Activated naive CD4-positive, alpha-beta T cell treated with anti-CD3 and anti-CD28 coated beads, Interleukin-2, amount 10 ng/mL, durations not matched to agents 7 days and 5 days (primary cell): ENCODE measurements around the gene SLC6A8.

Experiments used
- CTCF ChIA-PET: fragments of 350-600 bp; sonication (Branson Sonifier 250); formaldehyde crosslinking; loops from one replicate; lab custom pipeline; 2021; ENCODE audit warnings: antibody characterized with exemption; lab: Charles Lee
- DNase-seq: peaks from one replicate; pipeline ENCODE4 v3.0.0-alpha.2; 2020
- H3K27ac Mint-ChIP-seq: one replicate; pipeline ENCODE4 v1.8.0; 2021; ENCODE audit warnings: mild to moderate bottlenecking, moderate library complexity, mixed read lengths
- H3K27me3 Mint-ChIP-seq: one replicate; pipeline ENCODE4 v1.8.0; 2021; ENCODE audit warnings: mild to moderate bottlenecking, mixed read lengths
- H3K36me3 Mint-ChIP-seq: one replicate; pipeline ENCODE4 v1.8.0; 2021; ENCODE audit warnings: mixed read lengths
- H3K4me1 Mint-ChIP-seq: one replicate; pipeline ENCODE4 v1.8.0; 2021; ENCODE audit warnings: mixed read lengths
- H3K4me3 Mint-ChIP-seq: one replicate; pipeline ENCODE4 v1.8.0; 2021; ENCODE audit warnings: mild to moderate bottlenecking, moderate library complexity, mixed read lengths
- H3K9me3 Mint-ChIP-seq: one replicate; pipeline ENCODE4 v1.8.0; 2021; ENCODE audit warnings: mixed read lengths

SLC6A8 gene

DNA sequence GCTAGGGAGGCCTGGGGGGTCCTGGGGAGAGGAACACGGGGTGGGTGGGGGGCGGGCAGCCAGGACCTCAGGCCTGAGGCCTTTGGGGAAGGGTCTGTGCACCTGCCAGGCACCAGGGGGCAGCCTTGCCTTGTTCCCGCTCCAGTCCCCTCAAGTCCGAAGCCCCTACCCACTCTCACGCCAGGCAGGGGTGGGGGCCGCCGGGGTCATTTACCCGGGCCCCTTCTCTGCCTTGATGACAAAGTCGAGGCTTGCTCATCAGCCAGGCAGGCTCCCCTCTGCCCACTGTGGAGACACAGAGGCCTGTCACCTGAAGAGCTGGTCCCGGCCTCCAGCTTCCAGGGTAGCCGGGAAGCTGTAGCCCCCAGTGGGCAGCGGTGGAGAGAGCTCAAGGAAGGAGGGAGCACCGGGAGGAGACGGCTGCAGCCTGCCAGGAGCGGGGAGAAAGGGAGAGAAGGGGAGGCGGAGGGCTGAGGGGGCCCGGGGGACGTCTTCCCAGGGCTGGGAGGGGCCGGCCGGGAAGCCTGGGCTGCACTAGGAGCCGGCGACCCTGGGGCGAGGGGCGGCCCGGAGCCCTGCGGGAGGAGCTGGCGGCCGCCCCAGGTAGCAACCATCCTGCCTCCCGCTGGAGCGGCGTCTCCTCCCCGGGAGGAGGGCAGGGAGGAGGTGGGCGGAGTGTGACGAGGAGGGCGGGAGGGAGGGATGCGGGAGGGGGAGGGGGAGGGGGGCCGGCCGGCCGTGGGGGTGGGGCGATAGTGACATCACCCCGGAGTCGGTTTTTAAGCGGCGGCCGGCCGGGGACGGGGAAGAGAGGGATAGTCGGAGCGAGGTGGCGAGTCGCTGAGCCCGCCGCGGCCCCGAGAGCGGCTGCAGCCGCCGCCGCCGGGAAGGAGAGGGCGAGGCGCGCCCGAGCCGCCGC lies at the start of gene SLC6A8:
TSS of gene SLC6A8 (plus strand) at position 806 of the 919 bp plus-strand sequence. CDS start 649 bp downstream, outside the sequence.
- CTCF ChIA-PET = interaction anchor here (0.6 to 1.7 kb wide), 5 partner anchors 16 to 197 kb away, joined by 3 to 5 read pairs (median 4); no protein-coding TSS in a partner anchor
- Mint-ChIP-seq H3K4me1 (peaks cover 2% of the 10 kb centered on the region), H3K27ac (no peak within 1 kb of the TSS), H3K36me3 (no peaks in the 10 kb centered on the region), H3K27me3 (peaks cover 68% of the 10 kb centered on the region), H3K4me3 (peak within 1 kb of the TSS; percentile 77), H3K9me3 (no peaks in the 10 kb centered on the region)
- DNase-seq = peak; percentile 57

DNA sequence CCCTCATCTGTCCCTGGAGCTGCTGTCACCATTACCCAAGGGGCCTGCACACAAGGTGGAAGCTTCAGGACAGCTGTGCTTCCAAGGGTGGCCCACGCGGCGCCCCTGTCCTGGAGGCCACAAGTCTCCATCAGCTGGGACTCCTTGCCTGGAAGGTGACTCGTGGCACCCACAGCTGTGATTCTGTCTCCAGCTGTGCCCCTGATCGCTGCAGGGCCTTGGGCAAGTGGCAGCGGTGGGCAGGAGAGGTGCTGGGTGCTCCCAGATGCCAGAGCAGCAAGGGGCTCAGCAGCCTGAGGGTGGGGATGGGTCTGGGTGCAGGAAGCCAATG lies 49.7 kb upstream of the SLC6A8 start:
- no peaks in the 10 kb centered on the region for H3K9me3 Mint-ChIP-seq
- no peak for DNase-seq
- CTCF ChIA-PET = interaction anchor here (0.9 kb wide), 1 partner anchor 31 kb away, joined by 3 read pairs; no protein-coding TSS in a partner anchor
- no peaks in the 10 kb centered on the region for H3K36me3 Mint-ChIP-seq
- no peak overlapping the region for H3K27ac Mint-ChIP-seq
- peaks cover 7% of the 10 kb centered on the region for H3K4me1 Mint-ChIP-seq
- peaks cover 63% of the 10 kb centered on the region for H3K27me3 Mint-ChIP-seq
- no peak overlapping the region for H3K4me3 Mint-ChIP-seq

DNA sequence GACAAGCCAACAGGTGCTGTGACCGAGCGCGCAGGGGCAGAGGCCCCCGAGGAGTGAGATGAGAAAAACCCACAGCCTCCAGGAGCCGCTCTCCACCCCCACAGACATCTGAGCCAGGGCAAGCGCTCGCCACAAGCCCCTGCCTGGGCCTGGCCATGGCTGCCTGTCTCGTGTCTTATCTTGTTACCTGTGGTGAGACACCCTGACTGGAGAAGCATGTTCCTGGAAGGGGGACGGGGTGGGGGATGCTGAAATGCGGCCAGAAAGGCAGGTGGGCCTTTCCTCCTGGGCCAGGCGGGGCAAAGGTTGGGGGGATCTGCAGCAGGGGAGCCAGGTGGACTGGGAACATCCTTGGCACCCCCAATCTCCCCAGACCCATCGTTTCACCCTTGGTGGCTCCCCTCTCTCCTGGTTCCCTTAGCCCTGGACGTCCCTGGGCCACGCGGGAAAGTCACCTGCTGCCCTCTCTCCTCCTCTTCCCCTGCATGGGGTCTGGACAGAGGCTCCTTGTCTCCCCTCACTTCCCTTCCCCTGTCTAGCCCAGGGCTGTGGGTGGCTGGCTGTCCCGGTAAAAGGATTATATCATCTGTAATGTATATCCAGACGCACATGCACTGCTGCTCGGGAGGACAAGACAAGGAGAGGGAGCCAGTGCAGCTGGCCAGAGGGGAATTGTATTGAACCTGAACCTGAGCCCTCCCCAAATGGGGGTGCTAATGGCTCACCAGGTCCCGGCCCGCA lies 49.1 kb upstream of the SLC6A8 start:
- DNase-seq = no peak
- Mint-ChIP-seq H3K4me3 (no peak overlapping the region), H3K36me3 (no peaks in the 10 kb centered on the region), H3K27me3 (peaks cover 69% of the 10 kb centered on the region), H3K9me3 (no peaks in the 10 kb centered on the region), H3K4me1 (peaks cover 8% of the 10 kb centered on the region), H3K27ac (no peak overlapping the region)
- CTCF ChIA-PET = interaction anchor here (0.9 kb wide), 1 partner anchor 30 kb away, joined by 3 read pairs; no protein-coding TSS in a partner anchor

DNA sequence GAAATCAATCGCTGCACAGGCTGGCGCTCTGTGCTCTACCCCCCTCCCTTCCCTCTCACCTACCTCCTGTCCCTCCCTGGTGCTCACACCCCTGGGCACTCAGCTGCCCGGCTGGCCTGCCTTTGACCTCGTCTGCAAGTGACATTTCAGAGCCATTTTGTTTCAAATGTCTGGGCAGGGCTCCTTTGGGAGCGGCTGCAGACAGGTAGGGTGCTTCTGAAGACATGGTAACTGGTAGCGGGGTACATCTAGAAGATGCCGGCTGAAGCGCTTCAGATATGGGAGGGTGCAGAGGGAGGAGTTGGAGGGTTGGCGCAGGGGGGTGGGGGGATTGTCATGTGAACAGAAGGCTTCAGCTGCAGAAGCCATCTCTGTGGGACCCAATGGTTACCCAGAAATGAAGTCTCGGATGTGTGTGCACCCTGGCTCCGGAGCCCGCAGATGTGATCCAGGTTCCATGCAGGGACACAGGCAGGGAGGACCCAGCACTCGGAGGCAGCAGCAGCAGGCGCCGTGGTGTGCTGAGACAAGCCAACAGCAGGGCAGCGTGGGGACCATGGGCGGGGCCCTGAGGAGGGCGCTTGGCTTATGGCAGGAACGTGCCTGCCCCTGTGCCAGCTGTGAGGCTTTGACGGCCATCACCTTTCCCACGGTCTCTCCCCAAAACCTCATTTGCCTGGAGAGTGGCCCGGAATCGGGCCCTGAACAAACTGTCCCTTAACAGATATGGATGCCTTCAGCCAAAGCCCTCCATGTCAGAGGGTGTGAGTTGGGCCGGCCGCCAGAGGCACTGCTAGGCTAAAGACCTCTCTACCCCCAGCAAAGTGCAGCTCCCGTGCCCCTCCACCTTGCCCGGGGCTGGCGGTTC lies 48.3 kb upstream of the SLC6A8 start:
- Mint-ChIP-seq H3K4me1 (peaks cover 8% of the 10 kb centered on the region), H3K4me3 (no peak overlapping the region), H3K9me3 (no peaks in the 10 kb centered on the region), H3K27ac (no peak overlapping the region), H3K27me3 (peaks cover 77% of the 10 kb centered on the region), H3K36me3 (no peaks in the 10 kb centered on the region)
- no peak for DNase-seq
- CTCF ChIA-PET = interaction anchor here (1.4 to 1.5 kb wide), 2 partner anchors 9 to 22 kb away, joined by 3 to 5 read pairs; no protein-coding TSS in a partner anchor

DNA sequence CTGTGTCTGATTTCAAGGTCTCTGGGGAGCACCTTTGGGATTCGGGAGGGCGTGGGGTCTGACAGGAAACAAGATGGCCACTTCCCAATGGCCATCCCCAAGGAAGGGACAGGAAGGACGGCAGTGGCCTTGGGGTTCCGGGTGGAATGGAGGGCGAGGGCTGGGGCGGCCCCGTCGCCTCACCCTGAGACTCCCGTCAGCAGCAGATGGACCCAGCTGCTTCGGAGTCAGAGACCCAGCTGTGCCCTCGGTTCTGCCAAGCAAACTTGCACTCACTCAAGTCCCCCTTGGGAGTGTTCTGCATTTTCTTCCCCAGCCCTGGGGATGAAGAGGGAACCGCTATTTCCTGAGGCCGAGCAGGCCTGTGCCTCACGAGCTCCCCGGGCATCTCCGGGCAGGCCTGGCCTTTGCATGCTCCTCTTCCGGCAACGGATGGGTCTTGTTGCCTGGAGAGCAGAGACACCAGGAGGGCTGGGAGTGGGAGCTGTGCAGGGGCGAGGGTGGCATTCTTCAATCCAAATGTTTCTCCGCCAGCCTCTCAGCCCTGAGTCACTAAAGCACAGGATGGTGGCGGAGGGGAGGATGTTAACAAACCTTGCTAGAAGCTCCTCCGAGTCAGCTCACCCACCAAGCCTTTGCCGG lies 47.6 kb upstream of the SLC6A8 start:
- Mint-ChIP-seq H3K4me3 (no peak overlapping the region), H3K9me3 (no peaks in the 10 kb centered on the region), H3K27me3 (peaks cover 84% of the 10 kb centered on the region), H3K27ac (no peak overlapping the region), H3K36me3 (no peaks in the 10 kb centered on the region), H3K4me1 (peaks cover 10% of the 10 kb centered on the region)
- CTCF ChIA-PET = interaction anchor here (1.4 to 1.5 kb wide), 2 partner anchors 8 to 22 kb away, joined by 3 to 5 read pairs; no protein-coding TSS in a partner anchor
- no peak for DNase-seq

DNA sequence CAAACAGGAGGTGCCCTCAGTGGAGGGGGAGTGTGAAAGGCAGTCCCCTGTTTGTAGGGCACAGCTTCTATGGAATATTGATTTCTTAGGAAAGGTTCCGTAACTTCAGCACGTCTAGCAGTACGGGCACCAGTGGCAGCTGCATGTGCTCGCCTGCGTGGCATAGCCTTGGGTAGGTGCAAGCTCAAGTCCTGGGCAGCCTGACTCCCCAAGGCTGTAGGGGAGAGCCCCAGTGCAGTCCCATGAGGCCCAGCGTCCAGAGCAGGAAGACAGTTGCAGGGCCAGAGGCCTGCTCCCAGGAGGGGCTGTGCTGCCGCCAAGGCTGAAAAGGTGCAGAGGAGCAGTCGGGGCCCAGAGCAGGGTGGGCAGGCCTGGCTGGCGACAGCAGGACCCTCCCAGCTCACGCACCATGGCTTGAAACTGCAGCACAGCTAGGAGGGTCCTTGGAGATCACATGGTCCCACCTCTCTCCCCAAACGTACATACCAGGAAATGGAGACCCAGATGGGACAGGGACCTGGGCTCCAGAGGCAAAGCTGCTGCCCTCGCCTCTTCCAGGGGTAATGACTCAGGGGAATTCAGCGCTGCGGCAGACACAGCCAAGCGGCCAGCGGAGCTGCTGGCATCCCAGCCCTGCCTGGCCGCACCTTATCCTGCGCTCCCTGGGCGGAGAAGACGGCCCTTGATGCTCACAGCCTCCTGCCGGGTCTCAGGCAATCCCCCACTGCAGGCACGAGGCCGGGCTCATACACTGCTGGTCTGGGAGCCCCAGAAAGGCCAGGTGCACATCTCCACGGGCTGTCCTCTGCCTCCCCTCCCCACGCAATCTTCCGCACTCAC lies 46.8 kb upstream of the SLC6A8 start:
- Mint-ChIP-seq H3K4me3 (no peak overlapping the region), H3K36me3 (no peaks in the 10 kb centered on the region), H3K9me3 (no peaks in the 10 kb centered on the region), H3K4me1 (peaks cover 10% of the 10 kb centered on the region), H3K27ac (no peak overlapping the region), H3K27me3 (peaks cover 92% of the 10 kb centered on the region)
- no peak for DNase-seq
- CTCF ChIA-PET = interaction anchor here (1.4 to 1.5 kb wide), 2 partner anchors 7 to 21 kb away, joined by 3 to 5 read pairs; no protein-coding TSS in a partner anchor

DNA sequence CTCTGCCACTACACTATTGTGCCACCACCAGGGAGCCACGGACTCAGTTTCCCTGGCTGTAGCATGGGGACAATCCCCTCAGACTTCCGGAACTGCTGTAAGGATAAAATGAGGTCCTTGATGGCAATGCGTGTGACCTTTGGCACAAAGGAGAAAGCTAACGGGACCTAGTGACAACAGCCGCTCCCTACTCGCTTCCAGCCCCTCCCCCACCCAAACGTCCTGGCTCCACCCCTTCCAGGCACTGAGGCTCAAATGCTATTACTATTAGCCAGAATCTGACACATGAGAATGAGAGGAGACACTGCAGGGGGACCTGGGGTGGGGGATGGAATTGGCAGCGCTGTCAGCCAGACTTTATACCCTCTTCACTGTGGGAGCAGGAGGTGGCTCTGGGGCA lies 46.1 kb upstream of the SLC6A8 start:
- peaks cover 10% of the 10 kb centered on the region for H3K4me1 Mint-ChIP-seq
- H3K27ac Mint-ChIP-seq = no peak overlapping the region
- CTCF ChIA-PET = no interaction called here
- no peak overlapping the region for H3K4me3 Mint-ChIP-seq
- DNase-seq = no peak
- H3K36me3 Mint-ChIP-seq = no peaks in the 10 kb centered on the region
- H3K9me3 Mint-ChIP-seq = no peaks in the 10 kb centered on the region
- H3K27me3 Mint-ChIP-seq = peaks cover 94% of the 10 kb centered on the region

DNA sequence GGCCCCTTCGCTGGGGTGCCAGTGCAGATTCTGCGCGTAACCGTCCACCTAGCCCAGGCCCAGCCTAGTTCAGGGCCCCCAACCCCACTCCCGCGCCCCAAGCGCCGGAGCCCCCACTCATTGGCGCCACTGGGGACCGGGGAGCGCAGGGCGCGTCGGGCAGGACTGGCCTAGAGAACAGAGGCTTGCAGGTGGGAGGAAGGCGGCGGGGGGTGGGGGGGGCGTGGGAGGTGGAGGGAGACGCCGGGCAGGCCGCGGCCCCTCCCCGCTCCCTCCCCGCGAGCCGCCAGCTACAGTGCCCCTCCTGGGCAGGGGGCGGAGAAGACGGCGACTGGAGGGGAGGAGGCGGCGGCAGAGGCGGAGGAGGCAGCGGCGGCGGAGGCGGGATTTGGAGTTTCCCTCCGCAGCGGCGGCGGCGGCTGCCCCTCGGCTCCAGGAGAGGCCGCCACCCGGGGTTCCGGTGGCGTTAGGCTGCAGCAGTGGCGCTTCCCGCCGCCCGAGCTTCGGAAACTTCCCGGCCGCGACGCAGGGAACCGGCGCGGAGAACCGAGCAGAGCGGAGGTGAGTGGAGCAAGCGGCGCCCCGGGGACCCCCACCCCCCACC lies 45.6 kb upstream of the SLC6A8 start:
- DNase-seq = no peak
- CTCF ChIA-PET = no interaction called here
- no peaks in the 10 kb centered on the region for H3K9me3 Mint-ChIP-seq
- peaks cover 96% of the 10 kb centered on the region for H3K27me3 Mint-ChIP-seq
- no peak overlapping the region for H3K4me3 Mint-ChIP-seq
- no peaks in the 10 kb centered on the region for H3K36me3 Mint-ChIP-seq
- H3K27ac Mint-ChIP-seq = no peak overlapping the region
- peaks cover 10% of the 10 kb centered on the region for H3K4me1 Mint-ChIP-seq

DNA sequence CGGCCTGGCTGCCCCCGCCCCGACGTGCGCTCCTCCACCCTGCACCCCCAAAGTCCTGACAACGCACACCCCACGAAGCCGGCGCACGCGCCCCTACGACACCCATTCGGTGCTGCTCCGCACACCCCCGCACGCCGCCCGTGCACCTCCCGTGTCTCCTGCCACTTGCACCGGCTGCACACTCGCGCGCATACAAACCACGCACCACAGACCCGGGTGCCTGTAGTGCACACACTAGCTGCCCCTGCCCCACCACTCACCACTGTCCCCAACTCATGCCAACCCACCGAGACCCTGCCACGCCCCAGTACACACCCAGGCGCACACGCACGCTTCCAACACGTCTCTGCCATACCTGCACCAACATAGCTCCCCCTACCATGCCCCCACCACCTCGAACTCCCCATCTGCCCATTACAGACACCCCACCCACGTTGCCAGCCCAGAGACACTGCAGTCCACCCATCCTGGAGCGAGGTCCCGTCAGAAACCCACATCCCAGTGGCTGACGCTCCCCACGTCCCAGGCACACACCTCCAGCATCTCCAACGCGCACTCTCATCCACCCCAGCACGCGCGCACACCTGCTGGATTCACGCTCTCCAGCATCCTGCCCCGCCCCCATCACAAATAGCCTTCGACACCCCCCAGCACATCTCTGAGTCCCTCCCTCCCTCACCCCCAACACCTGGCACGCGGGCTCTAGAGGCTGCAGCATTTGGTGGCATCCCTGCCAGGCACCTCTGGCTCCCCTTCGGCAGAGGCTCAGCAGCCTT lies 44.9 kb upstream of the SLC6A8 start:
- peaks cover 10% of the 10 kb centered on the region for H3K4me1 Mint-ChIP-seq
- no peak overlapping the region for H3K27ac Mint-ChIP-seq
- CTCF ChIA-PET = no interaction called here
- no peaks in the 10 kb centered on the region for H3K36me3 Mint-ChIP-seq
- no peaks in the 10 kb centered on the region for H3K9me3 Mint-ChIP-seq
- H3K27me3 Mint-ChIP-seq = peaks cover 96% of the 10 kb centered on the region
- H3K4me3 Mint-ChIP-seq = peak overlapping the region; percentile 15
- DNase-seq = no peak

DNA sequence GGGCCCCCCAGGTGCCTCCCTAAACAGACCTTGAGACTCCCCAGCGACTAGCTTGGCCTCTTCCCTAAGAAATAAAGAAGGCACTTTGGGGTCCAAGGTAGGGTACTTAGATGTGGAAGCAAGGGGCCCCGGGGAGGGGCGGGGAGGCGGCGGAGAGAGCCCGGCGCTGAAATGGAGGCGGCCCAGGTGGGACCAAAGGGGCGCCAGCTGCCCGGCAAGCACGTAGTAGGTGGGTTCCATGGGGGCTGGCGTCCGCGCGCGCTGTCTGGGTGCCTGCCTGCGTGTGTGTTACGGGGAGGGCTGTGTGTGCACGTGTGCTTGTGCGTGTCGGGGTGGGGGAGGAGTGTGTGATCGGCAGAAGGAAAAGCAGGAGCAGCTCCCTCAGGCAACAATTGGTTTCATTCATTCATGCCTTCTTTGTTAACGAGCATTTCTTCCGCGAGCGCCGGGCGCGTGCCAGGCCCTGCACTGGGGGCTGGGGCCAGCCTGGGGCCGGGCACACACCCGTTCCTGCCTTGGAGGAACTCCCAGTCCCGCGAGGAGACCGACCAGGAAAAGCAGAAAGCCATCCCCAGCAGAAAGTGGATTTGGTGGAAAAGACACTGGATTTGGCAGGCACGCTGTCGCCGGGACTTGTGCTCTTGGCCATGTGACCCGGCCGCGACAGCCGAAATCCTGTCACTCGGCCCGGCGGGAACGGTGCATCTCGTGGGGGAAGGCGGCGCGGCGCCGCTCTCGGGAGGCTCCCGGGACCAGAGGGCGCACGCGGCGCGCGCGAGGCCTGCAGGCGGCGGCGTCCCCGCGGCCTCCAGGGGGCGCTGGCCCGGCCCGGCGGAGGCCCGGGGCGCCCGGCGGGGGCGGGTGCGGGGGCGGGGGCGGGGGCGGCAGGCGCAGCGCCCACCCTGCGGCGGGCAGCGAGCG lies 44.0 kb upstream of the SLC6A8 start:
- Mint-ChIP-seq H3K27ac (no peak overlapping the region), H3K9me3 (no peaks in the 10 kb centered on the region), H3K4me1 (peaks cover 10% of the 10 kb centered on the region), H3K27me3 (peaks cover 96% of the 10 kb centered on the region), H3K4me3 (no peak overlapping the region), H3K36me3 (no peaks in the 10 kb centered on the region)
- CTCF ChIA-PET = interaction anchor here (1.5 to 3.9 kb wide), 2 partner anchors 8 to 13 kb away, joined by 4 to 14 read pairs; no protein-coding TSS in a partner anchor
- peak; percentile 34 for DNase-seq
